Urinary bladder (tissue), 4 donors: ENCODE data around the gene FGD2. TPM values are rescaled to one million over a fixed set of nuclear protein-coding genes. Genes with fewer than 3 reads are reported as not detected.

Experiments used
- DNase-seq: peaks from one replicate; pipeline ENCODE4 v3.0.0-alpha.2; 2015; ENCODE audit errors: extremely low spot score
- H3K27ac ChIP-seq: one replicate; pipeline ENCODE4 v1.5.1; 2013; ENCODE audit warnings: low read depth, mild to moderate bottlenecking, moderate library complexity
- H3K36me3 ChIP-seq: one replicate; pipeline ENCODE4 v1.6.1; 2013; ENCODE audit warnings: mild to moderate bottlenecking, moderate library complexity; ENCODE audit not compliant: insufficient read depth
- H3K4me1 ChIP-seq: one replicate; pipeline ENCODE4 v1.6.1; 2013; ENCODE audit warnings: mild to moderate bottlenecking, moderate library complexity; ENCODE audit not compliant: insufficient read depth
- H3K4me3 ChIP-seq: one replicate; pipeline ENCODE4 v1.5.1; 2013; ENCODE audit warnings: low read depth, low read length
- WGBS: extraction: QIAGEN DNeasy Blood & Tissue Kit; methylation state at CpG from one replicate; pipeline ENCODE4 v1.1.7; 2013; 5-methylcytosine and 5-hydroxymethylcytosine counted together
- polyA plus RNA-seq: library from polyadenylated mRNA; stranded (reverse); fragments of 200-250 nt; gene quantifications from one replicate; pipeline ENCODE4 v1.2.3, GENCODE V29; 2013
- total RNA-seq: library from RNA; depleted of rRNA; stranded (reverse); fragments of >200 nt; gene quantifications from one replicate; pipeline ENCODE4 v1.2.3, GENCODE V29; 2014
- donor health status: healthy with polysubstance abuse.
- donor health status: healthy.

FGD2 gene
- total and polyA plus RNA-seq, 2 donors = 10.5 to 12.8 TPM

DNA sequence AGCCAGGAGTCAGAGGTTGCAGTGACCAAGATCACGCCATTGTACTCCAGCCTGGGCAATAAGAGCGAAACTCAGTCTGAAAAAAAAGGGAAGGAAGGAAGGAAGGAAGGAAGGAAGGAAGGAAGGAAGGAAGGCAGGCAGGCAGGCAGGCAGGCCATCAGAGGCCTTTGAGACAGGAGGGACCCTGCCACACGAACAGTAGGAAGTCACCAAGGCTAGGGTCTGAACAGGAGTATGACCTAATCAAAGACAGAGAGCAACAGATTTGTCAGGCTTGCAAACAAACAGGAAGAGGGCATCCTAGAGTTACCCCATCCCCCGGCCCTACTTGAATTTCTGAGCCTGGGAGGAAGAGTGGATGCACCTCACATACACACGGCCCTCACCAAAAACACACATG is 67.1 kb downstream of the FGD2 start:
- no peak overlapping the region for H3K27ac ChIP-seq
- no peak for DNase-seq
- no peaks in the 10 kb centered on the region for H3K4me1 ChIP-seq
- no peak overlapping the region for H3K4me3 ChIP-seq
- WGBS = 90% methylated on average over 5 of the region's 5 CpGs
- no peaks in the 10 kb centered on the region for H3K36me3 ChIP-seq

DNA sequence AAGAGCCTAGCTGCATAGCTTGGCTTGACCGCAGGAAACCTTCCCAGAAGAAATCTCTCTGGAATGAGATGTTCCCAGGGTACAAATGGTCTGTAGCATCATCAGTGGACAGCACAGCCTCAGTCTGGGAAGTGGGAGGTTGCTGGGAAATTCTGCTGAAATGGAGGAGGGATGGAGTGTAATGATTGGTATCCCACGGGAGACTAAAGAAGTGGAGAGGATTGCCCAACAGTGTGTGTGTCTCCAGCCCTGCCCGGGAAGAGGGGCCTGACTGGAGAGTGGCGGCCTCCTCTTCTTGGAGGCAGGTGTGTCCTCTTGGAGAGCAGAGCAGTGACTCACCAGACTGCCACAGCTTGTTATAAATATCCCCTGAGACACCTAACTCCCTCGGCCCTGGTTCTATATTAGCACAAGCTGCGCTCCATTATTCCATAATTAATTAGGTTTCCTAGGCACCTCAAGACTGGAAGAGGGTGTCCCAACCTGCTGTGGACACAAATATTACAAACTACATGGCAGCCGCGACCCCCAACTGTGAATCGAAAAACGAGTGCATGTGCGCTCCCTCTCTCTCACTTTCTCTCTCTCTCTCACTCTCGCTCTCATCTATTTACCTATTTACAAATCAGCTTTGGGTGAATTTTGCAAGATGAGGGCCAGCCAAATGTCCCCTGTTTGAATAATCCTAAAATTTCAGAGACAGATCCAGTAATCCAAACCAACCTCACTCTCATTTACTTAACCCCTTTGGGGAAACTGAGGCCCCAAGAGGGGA is 68.8 kb downstream of the FGD2 start:
- H3K27ac ChIP-seq = no peak overlapping the region
- no peak overlapping the region for H3K4me3 ChIP-seq
- H3K36me3 ChIP-seq = no peaks in the 10 kb centered on the region
- WGBS = 82% methylated on average over 12 of the region's 12 CpGs
- no peaks in the 10 kb centered on the region for H3K4me1 ChIP-seq
- DNase-seq = no peak

DNA sequence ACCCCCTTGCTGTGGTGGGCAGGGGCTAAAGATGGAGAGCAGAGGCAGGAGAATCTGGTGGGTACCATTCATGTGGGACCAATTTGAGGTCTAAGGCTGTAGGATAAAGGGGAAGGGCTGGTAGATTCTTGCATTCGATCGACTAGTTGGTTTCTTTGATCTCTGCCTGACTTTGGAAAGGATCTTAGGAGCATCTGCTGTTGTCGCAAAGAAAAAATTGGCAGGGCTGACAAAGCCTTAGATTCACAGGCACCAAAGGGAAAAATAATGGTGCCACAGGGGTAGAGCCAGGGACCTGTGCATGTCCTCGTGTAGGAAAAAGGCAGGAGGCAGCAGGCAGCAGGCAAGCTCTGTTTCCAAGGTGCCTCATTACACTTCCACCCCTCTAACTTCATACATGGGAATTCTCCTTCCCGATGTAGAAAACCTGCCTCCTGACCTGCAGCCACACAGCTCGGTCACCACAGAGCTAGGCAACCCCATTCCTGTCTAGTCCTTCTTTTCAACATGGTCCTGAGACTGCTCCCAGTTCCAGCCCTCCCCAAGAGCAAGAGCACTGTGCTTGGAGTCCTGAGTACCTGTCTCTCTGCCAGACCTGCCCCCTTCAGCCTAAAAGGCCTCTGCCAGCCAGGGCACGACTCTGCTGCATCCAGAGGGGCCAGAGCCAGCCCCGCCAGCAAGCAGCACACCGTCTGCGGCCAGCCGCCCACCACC is 71.9 kb downstream of the FGD2 start:
- 41% methylated on average over 11 of the region's 11 CpGs for whole genome bisulfite sequencing
- no peaks in the 10 kb centered on the region for H3K4me1 ChIP-seq
- no peak overlapping the region for H3K4me3 ChIP-seq
- DNase-seq = no peak
- no peak overlapping the region for H3K27ac ChIP-seq
- H3K36me3 ChIP-seq = no peaks in the 10 kb centered on the region

DNA sequence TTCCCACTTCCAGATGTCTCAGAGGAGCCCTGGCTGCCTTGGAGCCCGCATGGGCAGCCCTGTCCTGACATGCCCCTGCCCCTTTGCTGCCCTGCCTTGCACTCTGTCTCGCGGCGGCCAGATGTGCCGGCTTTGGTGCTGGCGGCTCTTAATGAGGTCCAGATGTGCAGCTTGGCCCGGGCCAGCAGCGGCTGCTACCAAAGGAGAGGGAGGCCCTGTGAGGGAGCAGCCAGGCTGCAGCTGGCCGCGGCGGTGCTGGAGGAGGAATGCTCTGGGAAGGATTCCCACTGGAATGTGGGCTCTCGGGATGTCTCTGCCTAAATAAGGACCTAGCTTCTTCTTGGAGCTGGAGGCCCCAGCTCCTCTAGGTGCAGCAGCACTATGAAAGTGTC is 72.4 kb downstream of the FGD2 start:
- Histone ChIP-seq H3K27ac (no peak overlapping the region), H3K4me1 (no peaks in the 10 kb centered on the region), H3K36me3 (no peaks in the 10 kb centered on the region), H3K4me3 (no peak overlapping the region)
- peak; percentile 49 for DNase-seq
- WGBS = 13% methylated on average over 12 of the region's 12 CpGs

Other genes with a start within 250 kb of the FGD2 start
- gene CPNE5, start 166.2 kb upstream of the FGD2 start, total RNA-seq = 4.5 TPM
- 3.3 TPM for gene CPNE5, start 166.2 kb upstream of the FGD2 start, polyA plus RNA-seq
- 29.3 TPM for gene PPIL1, start 130.9 kb upstream of the FGD2 start, total RNA-seq
- 17.7 TPM for gene PPIL1, start 130.9 kb upstream of the FGD2 start, polyA plus RNA-seq
- 41.3 TPM for gene C6orf89, start 119.7 kb upstream of the FGD2 start, total RNA-seq
- gene C6orf89, start 119.7 kb upstream of the FGD2 start, polyA plus RNA-seq = 42.2 TPM
- 67.1 TPM for gene PI16, start 50.9 kb upstream of the FGD2 start, total RNA-seq
- gene PI16, start 50.9 kb upstream of the FGD2 start, polyA plus RNA-seq = 107 TPM
- gene MTCH1, start 19.5 kb upstream of the FGD2 start, total RNA-seq = 106 TPM
- gene MTCH1, start 19.5 kb upstream of the FGD2 start, polyA plus RNA-seq = 184 TPM
- gene PIM1, start 164.5 kb downstream of the FGD2 start, total RNA-seq = 25.7 TPM
- 55.8 TPM for gene PIM1, start 164.5 kb downstream of the FGD2 start, polyA plus RNA-seq